Mucosa of rectum (tissue), 2 donors: ENCODE measurements around the gene SLC38A2.
A peak's percentile ranks its signal among the peaks of the same experiment; 100 is the strongest.

ENCODE experiments used
- H3K27ac ChIP-seq, 2 donors: one replicate each; pipeline ENCODE4 v1.7.0; 2013; ENCODE audit warnings: inconsistent platforms in 2 of 2, low read depth in 2 of 2, low read length in 2 of 2
- H3K27me3 ChIP-seq, 2 donors: one replicate each; pipeline ENCODE4 v1.7.0; 2013; ENCODE audit warnings: low read length in 2 of 2; ENCODE audit not compliant: control insufficient read depth in 2 of 2, insufficient read depth in 2 of 2
- H3K36me3 ChIP-seq, 2 donors: one replicate each; pipeline ENCODE4 v1.7.0; 2013; ENCODE audit warnings: low read length in 2 of 2; ENCODE audit not compliant: control insufficient read depth in 2 of 2, insufficient read depth in 2 of 2
- H3K4me1 ChIP-seq, 2 donors: one replicate each; pipeline ENCODE4 v1.7.0; 2013; ENCODE audit warnings: low read length in 2 of 2, mild to moderate bottlenecking in 1 of 2; ENCODE audit not compliant: control insufficient read depth in 2 of 2, insufficient read depth in 2 of 2
- H3K4me3 ChIP-seq, 2 donors: one replicate each; pipeline ENCODE4 v1.7.0; 2013; ENCODE audit warnings: low read length in 2 of 2
- H3K9ac ChIP-seq, 2 donors: one replicate each; pipeline ENCODE4 v1.7.0; 2013; ENCODE audit warnings: low read length in 2 of 2, low read depth in 1 of 2, mild to moderate bottlenecking in 1 of 2
- H3K9me3 ChIP-seq, 2 donors: one replicate each; pipeline ENCODE4 v1.7.0; 2013; ENCODE audit warnings: low read length in 2 of 2; ENCODE audit not compliant: control insufficient read depth in 2 of 2
- donor health status: healthy.
- donor health status: Normal muscosa, but diverticular disease.

Gene SLC38A2

GRCh38 chr12:46372544-46373300 is at the start of gene SLC38A2:
SLC38A2 (minus strand) TSS chr12:46372773; CDS start chr12:46371293, 1,480 bp downstream.
- Histone ChIP-seq H3K9me3 (no peaks in the 10 kb centered on the region), H3K4me1 (peaks cover 32 to 33% of the 10 kb centered on the region in 2 donors), H3K4me3 (peak within 1 kb of the TSS; percentile 88 to 98), H3K27me3 (no peaks in the 10 kb centered on the region), H3K9ac (peak within 1 kb of the TSS; percentile 94 to 96), H3K27ac (peak within 1 kb of the TSS; percentile 96 to 98), H3K36me3 (peaks cover 22 to 24% of the 10 kb centered on the region in 2 donors)

- Histone ChIP-seq H3K4me1 (no peaks in the 10 kb centered on the region), H3K4me3 (no peak overlapping the region), H3K27ac (no peak overlapping the region), H3K9ac (no peak overlapping the region), H3K27me3 (no peaks in the 10 kb centered on the region), H3K9me3 (no peaks in the 10 kb centered on the region), H3K36me3 (no peaks in the 10 kb centered on the region)
Observed at GRCh38 chr12:46419675-46420074, 47.1 kb upstream of the SLC38A2 start.

- no peaks in the 10 kb centered on the region for H3K9me3 ChIP-seq
- no peaks in the 10 kb centered on the region for H3K27me3 ChIP-seq
- no peaks in the 10 kb centered on the region for H3K36me3 ChIP-seq
- H3K27ac ChIP-seq = no peak overlapping the region
- no peaks in the 10 kb centered on the region for H3K4me1 ChIP-seq
- H3K9ac ChIP-seq = no peak overlapping the region
- H3K4me3 ChIP-seq = no peak overlapping the region
Observed at GRCh38 chr12:46415552-46415951, 43.0 kb upstream of the SLC38A2 start.

GRCh38 chr12:46414591-46415268 is 42.2 kb upstream of the SLC38A2 start:
- H3K9ac ChIP-seq = no peak overlapping the region
- H3K36me3 ChIP-seq = no peaks in the 10 kb centered on the region
- H3K4me1 ChIP-seq = no peaks in the 10 kb centered on the region
- no peak overlapping the region for H3K4me3 ChIP-seq
- no peaks in the 10 kb centered on the region for H3K9me3 ChIP-seq
- H3K27ac ChIP-seq = no peak overlapping the region
- no peaks in the 10 kb centered on the region for H3K27me3 ChIP-seq

- Histone ChIP-seq H3K4me3 (no peak overlapping the region), H3K9ac (no peak overlapping the region), H3K36me3 (no peaks in the 10 kb centered on the region), H3K27ac (peak overlapping the region in 1 of 2 donors; percentile 23), H3K27me3 (no peaks in the 10 kb centered on the region), H3K4me1 (no peaks in the 10 kb centered on the region), H3K9me3 (no peaks in the 10 kb centered on the region)
Observed at GRCh38 chr12:46413368-46413767, 40.8 kb upstream of the SLC38A2 start.

- H3K27ac ChIP-seq = no peak overlapping the region
- no peak overlapping the region for H3K9ac ChIP-seq
- H3K4me3 ChIP-seq = no peak overlapping the region
- H3K9me3 ChIP-seq = no peaks in the 10 kb centered on the region
- no peaks in the 10 kb centered on the region for H3K36me3 ChIP-seq
- no peaks in the 10 kb centered on the region for H3K4me1 ChIP-seq
- no peaks in the 10 kb centered on the region for H3K27me3 ChIP-seq
Observed at GRCh38 chr12:46412857-46413256, 40.3 kb upstream of the SLC38A2 start.

GRCh38 chr12:46410495-46410894 is 37.9 kb upstream of the SLC38A2 start:
- Histone ChIP-seq H3K9me3 (no peaks in the 10 kb centered on the region), H3K36me3 (no peaks in the 10 kb centered on the region), H3K27ac (no peak overlapping the region), H3K4me3 (no peak overlapping the region), H3K27me3 (no peaks in the 10 kb centered on the region), H3K4me1 (no peaks in the 10 kb centered on the region), H3K9ac (no peak overlapping the region)

GRCh38 chr12:46409974-46410373 is 37.4 kb upstream of the SLC38A2 start:
- no peak overlapping the region for H3K27ac ChIP-seq
- no peaks in the 10 kb centered on the region for H3K36me3 ChIP-seq
- H3K4me1 ChIP-seq = no peaks in the 10 kb centered on the region
- H3K9me3 ChIP-seq = no peaks in the 10 kb centered on the region
- H3K4me3 ChIP-seq = no peak overlapping the region
- no peaks in the 10 kb centered on the region for H3K27me3 ChIP-seq
- H3K9ac ChIP-seq = no peak overlapping the region

GRCh38 chr12:46409342-46409741 is 36.8 kb upstream of the SLC38A2 start:
- H3K4me1 ChIP-seq = no peaks in the 10 kb centered on the region

GRCh38 chr12:46408441-46408840 is 35.9 kb upstream of the SLC38A2 start:
- Histone ChIP-seq H3K9me3 (no peaks in the 10 kb centered on the region), H3K4me1 (peaks cover 0 to 1% of the 10 kb centered on the region in 2 donors), H3K36me3 (no peaks in the 10 kb centered on the region), H3K27me3 (no peaks in the 10 kb centered on the region), H3K4me3 (no peak overlapping the region), H3K27ac (no peak overlapping the region), H3K9ac (no peak overlapping the region)

More at GRCh38 chr12:46409342-46409741, 36.8 kb upstream of the SLC38A2 start:
- Histone ChIP-seq H3K4me3 (no peak overlapping the region), H3K9me3 (no peaks in the 10 kb centered on the region), H3K27me3 (no peaks in the 10 kb centered on the region), H3K27ac (no peak overlapping the region), H3K9ac (no peak overlapping the region), H3K36me3 (no peaks in the 10 kb centered on the region)
